Activated CD4-positive, alpha-beta T cell treated with anti-CD3 and anti-CD28 coated beads, Interleukin-2, amount 10 ng/mL, durations not matched to agents 7 days and 5 days (primary cell): ENCODE measurements around the gene RNU6-9. TPM values are rescaled to one million over a fixed set of nuclear protein-coding genes. Genes with fewer than 3 reads are reported as not detected.
A peak's percentile ranks its signal among the peaks of the same experiment; 100 is the strongest.

Source experiments
- CTCF ChIA-PET: fragments of 350-600 bp; sonication (Branson Sonifier 250); formaldehyde crosslinking; loops from one replicate; lab custom pipeline; 2021; ENCODE audit warnings: antibody characterized with exemption; lab: Charles Lee
- POLR2A ChIA-PET: fragments of 350-600 bp; sonication (Branson Sonifier 250); formaldehyde crosslinking; loops from one replicate; lab custom pipeline; 2021; ENCODE audit warnings: antibody characterized with exemption; lab: Charles Lee
- DNase-seq: peaks from one replicate; pipeline ENCODE4 v3.0.0-alpha.2; 2020
- H3K27ac Mint-ChIP-seq: one replicate; pipeline ENCODE4 v1.8.0; 2021; ENCODE audit warnings: mild to moderate bottlenecking, moderate library complexity, mixed read lengths
- H3K27me3 Mint-ChIP-seq: one replicate; pipeline ENCODE4 v1.8.0; 2021; ENCODE audit warnings: mixed read lengths
- H3K36me3 Mint-ChIP-seq: one replicate; pipeline ENCODE4 v1.8.0; 2021; ENCODE audit warnings: low read depth, mixed read lengths
- H3K4me1 Mint-ChIP-seq: one replicate; pipeline ENCODE4 v1.8.0; 2021; ENCODE audit warnings: mixed read lengths
- H3K4me3 Mint-ChIP-seq: one replicate; pipeline ENCODE4 v1.8.0; 2021; ENCODE audit warnings: mild to moderate bottlenecking, moderate library complexity, mixed read lengths
- H3K9me3 Mint-ChIP-seq: one replicate; pipeline ENCODE4 v1.8.0; 2021; ENCODE audit warnings: mixed read lengths
- total RNA-seq, 2 experiments: library from RNA; stranded (reverse); gene quantifications; one replicate each; pipeline ENCODE4 v1.2.3, GENCODE V29; 2021

The RNU6-9 gene
- total RNA-seq, 2 experiments from 2014 or later, result not detected

- peaks cover 24% of the 10 kb centered on the region for H3K4me1 Mint-ChIP-seq
- peak overlapping the region; percentile 72 for H3K27ac Mint-ChIP-seq
- H3K36me3 Mint-ChIP-seq, result no peaks in the 10 kb centered on the region
- H3K4me3 Mint-ChIP-seq, result peak overlapping the region; percentile 74
- CTCF ChIA-PET, result interaction anchor here (0.9 to 2.7 kb wide), 5 partner anchors 11 to 97 kb away, joined by 3 to 34 read pairs (median 3); partner anchors contain the start of genes RNU6-2 and WDR18
- H3K9me3 Mint-ChIP-seq, result no peaks in the 10 kb centered on the region
- H3K27me3 Mint-ChIP-seq, result no peaks in the 10 kb centered on the region
- POLR2A ChIA-PET, result interaction anchor here (0.8 kb wide), 1 partner anchor 61 kb away, joined by 3 read pairs; no protein-coding TSS in a partner anchor
- DNase-seq, result no peak
Measured at GRCh38 chr19:924553-925086, 31.3 kb downstream of the RNU6-9 start.

GRCh38 chr19:925087-925525 lies 31.8 kb downstream of the RNU6-9 start:
- ChIA-PET POLR2A (interaction anchor here (0.8 kb wide), 1 partner anchor 61 kb away, joined by 3 read pairs; no protein-coding TSS in a partner anchor), CTCF (interaction anchor here (0.9 to 1.1 kb wide), 3 partner anchors 11 to 96 kb away, joined by 3 to 4 read pairs (median 3); partner anchors contain the start of gene RNU6-2)
- Mint-ChIP-seq H3K27ac (peak overlapping the region; percentile 86), H3K27me3 (no peaks in the 10 kb centered on the region), H3K9me3 (no peaks in the 10 kb centered on the region), H3K36me3 (peaks cover 3% of the 10 kb centered on the region), H3K4me1 (peaks cover 24% of the 10 kb centered on the region), H3K4me3 (peak overlapping the region; percentile 74)
- DNase-seq, result peak; percentile 77

- Mint-ChIP-seq H3K27me3 (no peaks in the 10 kb centered on the region), H3K4me3 (peak within 1 kb of the TSS; percentile 81), H3K36me3 (peaks cover 3% of the 10 kb centered on the region), H3K9me3 (no peaks in the 10 kb centered on the region), H3K27ac (peak within 1 kb of the TSS; percentile 86), H3K4me1 (peaks cover 22% of the 10 kb centered on the region)
- POLR2A ChIA-PET, result no interaction called here
- DNase-seq, result peak; percentile 77
- CTCF ChIA-PET, result interaction anchor here (1.0 kb wide), 1 partner anchor 10 kb away, joined by 4 read pairs; no protein-coding TSS in a partner anchor
Measured at GRCh38 chr19:925526-926322, 32.4 kb downstream of the RNU6-9 start, which contains the start of gene ARID3A. Gene ARID3A (plus strand): TSS chr19:926035. CDS start chr19:929529, 3,494 bp downstream.

GRCh38 chr19:926323-926588 lies 33.0 kb downstream of the RNU6-9 start:
- Mint-ChIP-seq H3K27ac (peak overlapping the region; percentile 60), H3K4me1 (peaks cover 20% of the 10 kb centered on the region)
- POLR2A ChIA-PET, result no interaction called here

GRCh38 chr19:926589-927350 lies 33.5 kb downstream of the RNU6-9 start:
- peak overlapping the region; percentile 83 for H3K27ac Mint-ChIP-seq
- no peaks in the 10 kb centered on the region for H3K9me3 Mint-ChIP-seq
- ChIA-PET CTCF (interaction anchor here (0.9 kb wide), 1 partner anchor 55 kb away, joined by 3 read pairs; no protein-coding TSS in a partner anchor), POLR2A (no interaction called here)
- DNase-seq, result no peak
- peaks cover 5% of the 10 kb centered on the region for H3K36me3 Mint-ChIP-seq
- peak overlapping the region; percentile 81 for H3K4me3 Mint-ChIP-seq
- H3K4me1 Mint-ChIP-seq, result peaks cover 18% of the 10 kb centered on the region
- no peaks in the 10 kb centered on the region for H3K27me3 Mint-ChIP-seq

More at GRCh38 chr19:926323-926588, 33.0 kb downstream of the RNU6-9 start:
- H3K9me3 Mint-ChIP-seq, result no peaks in the 10 kb centered on the region
- H3K4me3 Mint-ChIP-seq, result peak overlapping the region; percentile 81
- DNase-seq, result no peak
- CTCF ChIA-PET, result interaction anchor here (0.9 kb wide), 1 partner anchor 56 kb away, joined by 3 read pairs; no protein-coding TSS in a partner anchor
- no peaks in the 10 kb centered on the region for H3K27me3 Mint-ChIP-seq
- peaks cover 3% of the 10 kb centered on the region for H3K36me3 Mint-ChIP-seq

GRCh38 chr19:927351-927779 lies 34.1 kb downstream of the RNU6-9 start:
- POLR2A ChIA-PET, result no interaction called here
- no peaks in the 10 kb centered on the region for H3K27me3 Mint-ChIP-seq
- H3K27ac Mint-ChIP-seq, result no peak overlapping the region
- CTCF ChIA-PET, result interaction anchor here (0.9 kb wide), 1 partner anchor 55 kb away, joined by 3 read pairs; no protein-coding TSS in a partner anchor
- no peaks in the 10 kb centered on the region for H3K9me3 Mint-ChIP-seq
- DNase-seq, result no peak
- H3K36me3 Mint-ChIP-seq, result peaks cover 5% of the 10 kb centered on the region
- H3K4me1 Mint-ChIP-seq, result peaks cover 18% of the 10 kb centered on the region
- no peak overlapping the region for H3K4me3 Mint-ChIP-seq

GRCh38 chr19:927780-928401 lies 34.6 kb downstream of the RNU6-9 start:
- Mint-ChIP-seq H3K27me3 (no peaks in the 10 kb centered on the region), H3K4me3 (peak overlapping the region; percentile 43)

GRCh38 chr19:928471-929202 lies 35.4 kb downstream of the RNU6-9 start:
- CTCF ChIA-PET, result interaction anchor here (1.0 to 1.5 kb wide), 2 partner anchors 10 to 11 kb away, joined by 3 read pairs; no protein-coding TSS in a partner anchor

More at GRCh38 chr19:927780-928401, 34.6 kb downstream of the RNU6-9 start:
- Mint-ChIP-seq H3K4me1 (peaks cover 22% of the 10 kb centered on the region), H3K27ac (no peak overlapping the region), H3K36me3 (peaks cover 8% of the 10 kb centered on the region), H3K9me3 (no peaks in the 10 kb centered on the region)
- DNase-seq, result no peak
- ChIA-PET CTCF (no interaction called here), POLR2A (no interaction called here)

GRCh38 chr19:929203-929890 lies 36.1 kb downstream of the RNU6-9 start:
- H3K27me3 Mint-ChIP-seq, result no peaks in the 10 kb centered on the region
- ChIA-PET CTCF (interaction anchor here (1.0 to 1.5 kb wide), 2 partner anchors 9 to 10 kb away, joined by 3 read pairs; no protein-coding TSS in a partner anchor), POLR2A (no interaction called here)

More at GRCh38 chr19:928471-929202, 35.4 kb downstream of the RNU6-9 start:
- Mint-ChIP-seq H3K9me3 (no peaks in the 10 kb centered on the region), H3K36me3 (peaks cover 8% of the 10 kb centered on the region), H3K4me3 (peak overlapping the region; percentile 43), H3K27me3 (no peaks in the 10 kb centered on the region), H3K4me1 (peaks cover 21% of the 10 kb centered on the region), H3K27ac (no peak overlapping the region)
- POLR2A ChIA-PET, result no interaction called here
- no peak for DNase-seq

GRCh38 chr19:929891-930258 lies 36.6 kb downstream of the RNU6-9 start:
- peak overlapping the region; percentile 74 for H3K27ac Mint-ChIP-seq
- H3K4me3 Mint-ChIP-seq, result no peak overlapping the region
- ChIA-PET POLR2A (no interaction called here), CTCF (interaction anchor here (1.0 to 1.5 kb wide), 2 partner anchors 8 to 10 kb away, joined by 3 read pairs; no protein-coding TSS in a partner anchor)
- H3K4me1 Mint-ChIP-seq, result peaks cover 14% of the 10 kb centered on the region
- H3K36me3 Mint-ChIP-seq, result peaks cover 8% of the 10 kb centered on the region
- H3K27me3 Mint-ChIP-seq, result no peaks in the 10 kb centered on the region
- H3K9me3 Mint-ChIP-seq, result no peaks in the 10 kb centered on the region
- no peak for DNase-seq

More at GRCh38 chr19:929203-929890, 36.1 kb downstream of the RNU6-9 start:
- no peak overlapping the region for H3K27ac Mint-ChIP-seq
- H3K36me3 Mint-ChIP-seq, result peaks cover 8% of the 10 kb centered on the region
- DNase-seq, result no peak
- H3K4me1 Mint-ChIP-seq, result peaks cover 17% of the 10 kb centered on the region
- no peaks in the 10 kb centered on the region for H3K9me3 Mint-ChIP-seq
- no peak overlapping the region for H3K4me3 Mint-ChIP-seq
